Liver (tissue), 9 donors: Measurements from ENCODE around the gene BCL2. TPM values are rescaled to one million over a fixed set of nuclear protein-coding genes. Genes with fewer than 3 reads are reported as not detected.

Experiments
- DNase-seq: peaks from one replicate; pipeline ENCODE4 v3.0.0-alpha.2; 2017; ENCODE audit warnings: low spot score
- H3K27ac ChIP-seq, 2 donors: one replicate each; pipeline ENCODE4 v1.7.0; 2013; ENCODE audit warnings: inconsistent platforms in 2 of 2, low read length in 2 of 2, control low read depth in 1 of 2, low read depth in 1 of 2, mild to moderate bottlenecking in 1 of 2
- H3K27me3 ChIP-seq, 4 donors: one replicate each; pipeline versions ENCODE4 v1.6.1 to v1.7.0; 2013; ENCODE audit warnings: low read length in 3 of 4, inconsistent platforms in 1 of 4, mild to moderate bottlenecking in 1 of 4, moderate library complexity in 1 of 4; ENCODE audit not compliant: control insufficient read depth in 4 of 4, insufficient read depth in 4 of 4
- H3K36me3 ChIP-seq, 4 donors: one replicate each; pipeline versions ENCODE4 v1.6.1 to v1.7.0; 2013; ENCODE audit warnings: low read length in 3 of 4, mild to moderate bottlenecking in 3 of 4, low read depth in 1 of 4, moderate library complexity in 1 of 4; ENCODE audit not compliant: control insufficient read depth in 4 of 4, insufficient read depth in 3 of 4
- H3K4me1 ChIP-seq, 4 donors: one replicate each; pipeline versions ENCODE4 v1.6.1 to v1.7.0; 2013; ENCODE audit warnings: low read length in 3 of 4, mild to moderate bottlenecking in 3 of 4, moderate library complexity in 1 of 4; ENCODE audit not compliant: control insufficient read depth in 4 of 4, insufficient read depth in 4 of 4
- H3K4me3 ChIP-seq, 3 donors: one replicate each; pipeline versions ENCODE4 v1.6.1 to v1.7.0; 2013; ENCODE audit warnings: low read length in 3 of 3, control low read depth in 1 of 3, low read depth in 1 of 3, mild to moderate bottlenecking in 1 of 3
- H3K9ac ChIP-seq, 2 donors: one replicate each; pipeline ENCODE4 v1.7.0; 2013; ENCODE audit warnings: low read length in 2 of 2, mild to moderate bottlenecking in 2 of 2, moderate library complexity in 2 of 2, control low read depth in 1 of 2, low read depth in 1 of 2
- H3K9me3 ChIP-seq, 4 donors: one replicate each; pipeline versions ENCODE4 v1.6.1 to v1.7.0; 2013; ENCODE audit warnings: low read length in 3 of 4; ENCODE audit not compliant: control insufficient read depth in 4 of 4
- EGR1 ChIP-seq, 2 donors: IDR thresholded peaks; 2 replicates each; pipeline ENCODE4 v1.6.1; 2016 to 2018; ENCODE audit warnings: antibody characterized with exemption in 2 of 2, low read depth in 2 of 2
- FOXA1 ChIP-seq: IDR thresholded peaks from 2 replicates; pipeline ENCODE4 v1.6.1; 2016; ENCODE audit warnings: antibody characterized with exemption
- FOXA2 ChIP-seq: IDR thresholded peaks from 2 replicates; pipeline ENCODE4 v1.6.1; 2016; ENCODE audit warnings: antibody characterized with exemption
- GABPA ChIP-seq, 2 donors: IDR thresholded peaks in 1 of 2; conservative IDR thresholded peaks in 1 of 2; 2 replicates each; pipeline ENCODE4 v1.6.1; 2016; ENCODE audit warnings: antibody characterized with exemption in 2 of 2, mild to moderate bottlenecking in 1 of 2, moderate library complexity in 1 of 2
- HNF4A ChIP-seq, 2 donors: conservative IDR thresholded peaks; 2 replicates each; pipeline ENCODE4 v1.6.1; 2016; ENCODE audit warnings: antibody characterized with exemption in 2 of 2, mild to moderate bottlenecking in 2 of 2
- HNF4G ChIP-seq: IDR thresholded peaks from 2 replicates; pipeline ENCODE4 v1.6.1; 2016; ENCODE audit warnings: antibody characterized with exemption
- JUND ChIP-seq, 2 donors: IDR thresholded peaks; 2 replicates each; pipeline ENCODE4 v1.6.1; 2016; ENCODE audit warnings: antibody characterized with exemption in 2 of 2
- NR2F2 ChIP-seq: IDR thresholded peaks from 2 replicates; pipeline ENCODE4 v1.6.1; 2016; ENCODE audit warnings: antibody characterized with exemption
- RAD21 ChIP-seq, 2 donors: IDR thresholded peaks; 2 replicates each; pipeline ENCODE4 v1.6.1; 2016; ENCODE audit warnings: antibody characterized with exemption in 2 of 2, mild to moderate bottlenecking in 2 of 2
- RXRA ChIP-seq, 2 donors: IDR thresholded peaks; 2 replicates each; pipeline ENCODE4 v1.6.1; 2017 to 2018; ENCODE audit warnings: antibody characterized with exemption in 2 of 2, mild to moderate bottlenecking in 1 of 2
- SP1 ChIP-seq: IDR thresholded peaks from 2 replicates; pipeline ENCODE4 v1.6.1; 2018; ENCODE audit warnings: antibody characterized with exemption, mild to moderate bottlenecking
- TAF1 ChIP-seq: conservative IDR thresholded peaks from 2 replicates; pipeline ENCODE4 v1.6.1; 2016; ENCODE audit warnings: antibody characterized with exemption, mild to moderate bottlenecking
- YY1 ChIP-seq: IDR thresholded peaks from 2 replicates; pipeline ENCODE4 v1.6.1; 2016; ENCODE audit warnings: antibody characterized with exemption, mild to moderate bottlenecking
- WGBS: extraction: QIAGEN DNeasy Blood & Tissue Kit; methylation state at CpG from one replicate; pipeline ENCODE4 v1.1.7; 2013; 5-methylcytosine and 5-hydroxymethylcytosine counted together
- polyA plus RNA-seq, 2 donors: library from polyadenylated mRNA; stranded (reverse) in 1 of 2; unstranded in 1 of 2; fragments of 200-250 nt in 1 of 2; fragments of >200 nt in 1 of 2; fragmentation: Nextera tagmentation in 1 of 2; extraction: Ambion mirVana in 1 of 2; gene quantifications; one replicate each; pipeline versions ENCODE4 v1.2.1 to v1.2.3, GENCODE V29; 2013 to 2015
- total RNA-seq, 2 donors: library from RNA; depleted of rRNA; stranded (reverse); fragments of >200 nt; gene quantifications; one replicate each; pipeline ENCODE4 v1.2.3, GENCODE V29; 2014
- TF ChIP-seq, protein P1 (sequence below): IDR thresholded peaks from 2 replicates; pipeline ENCODE4 v1.6.1; 2016; ENCODE audit warnings: antibody characterized with exemption
- TF ChIP-seq, protein P2 (sequence below): IDR thresholded peaks from 2 replicates; pipeline ENCODE4 v1.6.1; 2016; ENCODE audit warnings: antibody characterized with exemption
- TF ChIP-seq, protein P3 (sequence below): fragments of 150-350 bp; IDR thresholded peaks from 2 replicates; pipeline ENCODE4 v1.5.1; 2017; ENCODE audit warnings: improper control_type of control experiment, low read depth, low read length; ENCODE audit not compliant: missing input control
- TF ChIP-seq, protein P4 (sequence below): IDR thresholded peaks from 2 replicates; pipeline ENCODE4 v1.6.1; 2016; ENCODE audit warnings: antibody characterized with exemption
- TF ChIP-seq, protein P5 (sequence below): IDR thresholded peaks from 2 replicates; pipeline ENCODE4 v1.6.1; 2016; ENCODE audit warnings: antibody characterized with exemption, mild to moderate bottlenecking
- donor health status: healthy.
- donor health status: healthy.
- donor health status: healthy.
- donor health status: healthy.
- donor health status: healthy.

The BCL2 gene
- total and polyA plus RNA-seq, 4 donors: 0.40 to 3.9 (median 1.4) TPM

- Histone ChIP-seq H3K27ac (peak overlapping the region; percentile 58 to 68), H3K9ac (no peak overlapping the region), H3K9me3 (no peaks in the 10 kb centered on the region), H3K27me3 (no peaks in the 10 kb centered on the region), H3K4me1 (peaks cover 1 to 18% (median 8%) of the 10 kb centered on the region in 4 donors), H3K36me3 (no peaks in the 10 kb centered on the region), H3K4me3 (no peak overlapping the region)
- TF ChIP-seq, protein P1, sequence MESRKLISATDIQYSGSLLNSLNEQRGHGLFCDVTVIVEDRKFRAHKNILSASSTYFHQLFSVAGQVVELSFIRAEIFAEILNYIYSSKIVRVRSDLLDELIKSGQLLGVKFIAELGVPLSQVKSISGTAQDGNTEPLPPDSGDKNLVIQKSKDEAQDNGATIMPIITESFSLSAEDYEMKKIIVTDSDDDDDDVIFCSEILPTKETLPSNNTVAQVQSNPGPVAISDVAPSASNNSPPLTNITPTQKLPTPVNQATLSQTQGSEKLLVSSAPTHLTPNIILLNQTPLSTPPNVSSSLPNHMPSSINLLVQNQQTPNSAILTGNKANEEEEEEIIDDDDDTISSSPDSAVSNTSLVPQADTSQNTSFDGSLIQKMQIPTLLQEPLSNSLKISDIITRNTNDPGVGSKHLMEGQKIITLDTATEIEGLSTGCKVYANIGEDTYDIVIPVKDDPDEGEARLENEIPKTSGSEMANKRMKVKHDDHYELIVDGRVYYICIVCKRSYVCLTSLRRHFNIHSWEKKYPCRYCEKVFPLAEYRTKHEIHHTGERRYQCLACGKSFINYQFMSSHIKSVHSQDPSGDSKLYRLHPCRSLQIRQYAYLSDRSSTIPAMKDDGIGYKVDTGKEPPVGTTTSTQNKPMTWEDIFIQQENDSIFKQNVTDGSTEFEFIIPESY: no peak
- no peak for TF ChIP-seq HNF4G
- TF ChIP-seq, protein P2, sequence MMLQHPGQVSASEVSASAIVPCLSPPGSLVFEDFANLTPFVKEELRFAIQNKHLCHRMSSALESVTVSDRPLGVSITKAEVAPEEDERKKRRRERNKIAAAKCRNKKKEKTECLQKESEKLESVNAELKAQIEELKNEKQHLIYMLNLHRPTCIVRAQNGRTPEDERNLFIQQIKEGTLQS: no peak
- TF ChIP-seq JUND (IDR thresholded peaks at IDR 0.05): no peak
- TF ChIP-seq NR2F2: peak; percentile 44
- TF ChIP-seq EGR1 (IDR thresholded peaks at IDR 0.05; ENCODE audit: low read depth in 2 of 2): no peak
- no peak for TF ChIP-seq GABPA (IDR thresholded peaks at IDR 0.05 in 1 of 2, conservative IDR thresholded peaks at IDR 0.05 in 1 of 2)
- no peak for TF ChIP-seq FOXA2
- peak; percentile 11 to 14 for TF ChIP-seq RAD21 (IDR thresholded peaks at IDR 0.05)
- TF ChIP-seq, protein P3, sequence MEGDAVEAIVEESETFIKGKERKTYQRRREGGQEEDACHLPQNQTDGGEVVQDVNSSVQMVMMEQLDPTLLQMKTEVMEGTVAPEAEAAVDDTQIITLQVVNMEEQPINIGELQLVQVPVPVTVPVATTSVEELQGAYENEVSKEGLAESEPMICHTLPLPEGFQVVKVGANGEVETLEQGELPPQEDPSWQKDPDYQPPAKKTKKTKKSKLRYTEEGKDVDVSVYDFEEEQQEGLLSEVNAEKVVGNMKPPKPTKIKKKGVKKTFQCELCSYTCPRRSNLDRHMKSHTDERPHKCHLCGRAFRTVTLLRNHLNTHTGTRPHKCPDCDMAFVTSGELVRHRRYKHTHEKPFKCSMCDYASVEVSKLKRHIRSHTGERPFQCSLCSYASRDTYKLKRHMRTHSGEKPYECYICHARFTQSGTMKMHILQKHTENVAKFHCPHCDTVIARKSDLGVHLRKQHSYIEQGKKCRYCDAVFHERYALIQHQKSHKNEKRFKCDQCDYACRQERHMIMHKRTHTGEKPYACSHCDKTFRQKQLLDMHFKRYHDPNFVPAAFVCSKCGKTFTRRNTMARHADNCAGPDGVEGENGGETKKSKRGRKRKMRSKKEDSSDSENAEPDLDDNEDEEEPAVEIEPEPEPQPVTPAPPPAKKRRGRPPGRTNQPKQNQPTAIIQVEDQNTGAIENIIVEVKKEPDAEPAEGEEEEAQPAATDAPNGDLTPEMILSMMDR: no peak
- TF ChIP-seq, protein P4, sequence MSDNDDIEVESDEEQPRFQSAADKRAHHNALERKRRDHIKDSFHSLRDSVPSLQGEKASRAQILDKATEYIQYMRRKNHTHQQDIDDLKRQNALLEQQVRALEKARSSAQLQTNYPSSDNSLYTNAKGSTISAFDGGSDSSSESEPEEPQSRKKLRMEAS: no peak
- TF ChIP-seq RXRA (IDR thresholded peaks at IDR 0.05): peak; percentile 75 to 77
- TF ChIP-seq SP1: peak; percentile 51
- peak; percentile 41 for TF ChIP-seq YY1
- peak in 1 of 2 donors; percentile 20 for TF ChIP-seq HNF4A (conservative IDR thresholded peaks at IDR 0.05)
- TF ChIP-seq FOXA1: no peak
- no peak for TF ChIP-seq TAF1
- TF ChIP-seq, protein P5, sequence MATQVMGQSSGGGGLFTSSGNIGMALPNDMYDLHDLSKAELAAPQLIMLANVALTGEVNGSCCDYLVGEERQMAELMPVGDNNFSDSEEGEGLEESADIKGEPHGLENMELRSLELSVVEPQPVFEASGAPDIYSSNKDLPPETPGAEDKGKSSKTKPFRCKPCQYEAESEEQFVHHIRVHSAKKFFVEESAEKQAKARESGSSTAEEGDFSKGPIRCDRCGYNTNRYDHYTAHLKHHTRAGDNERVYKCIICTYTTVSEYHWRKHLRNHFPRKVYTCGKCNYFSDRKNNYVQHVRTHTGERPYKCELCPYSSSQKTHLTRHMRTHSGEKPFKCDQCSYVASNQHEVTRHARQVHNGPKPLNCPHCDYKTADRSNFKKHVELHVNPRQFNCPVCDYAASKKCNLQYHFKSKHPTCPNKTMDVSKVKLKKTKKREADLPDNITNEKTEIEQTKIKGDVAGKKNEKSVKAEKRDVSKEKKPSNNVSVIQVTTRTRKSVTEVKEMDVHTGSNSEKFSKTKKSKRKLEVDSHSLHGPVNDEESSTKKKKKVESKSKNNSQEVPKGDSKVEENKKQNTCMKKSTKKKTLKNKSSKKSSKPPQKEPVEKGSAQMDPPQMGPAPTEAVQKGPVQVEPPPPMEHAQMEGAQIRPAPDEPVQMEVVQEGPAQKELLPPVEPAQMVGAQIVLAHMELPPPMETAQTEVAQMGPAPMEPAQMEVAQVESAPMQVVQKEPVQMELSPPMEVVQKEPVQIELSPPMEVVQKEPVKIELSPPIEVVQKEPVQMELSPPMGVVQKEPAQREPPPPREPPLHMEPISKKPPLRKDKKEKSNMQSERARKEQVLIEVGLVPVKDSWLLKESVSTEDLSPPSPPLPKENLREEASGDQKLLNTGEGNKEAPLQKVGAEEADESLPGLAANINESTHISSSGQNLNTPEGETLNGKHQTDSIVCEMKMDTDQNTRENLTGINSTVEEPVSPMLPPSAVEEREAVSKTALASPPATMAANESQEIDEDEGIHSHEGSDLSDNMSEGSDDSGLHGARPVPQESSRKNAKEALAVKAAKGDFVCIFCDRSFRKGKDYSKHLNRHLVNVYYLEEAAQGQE: no peak
- DNase-seq: no peak
- WGBS: 34% methylated on average over 14 of the region's 14 CpGs
These were observed 81.5 kb downstream of the BCL2 start for GRCh38 chr18:63237881-63238692.
